GM12892 (cell line): ENCODE measurements around the gene C4BPA.

Experiments
- POLR2A ChIP-seq: IDR thresholded peaks from 2 replicates; pipeline ENCODE4 v1.6.1; 2011; ENCODE audit warnings: low read depth, low read length, control low read depth
- POLR2AphosphoS5 ChIP-seq: IDR thresholded peaks from 2 replicates; pipeline ENCODE4 v1.6.1; 2011; ENCODE audit warnings: low read depth, low read length, control low read depth
- TAF1 ChIP-seq: IDR thresholded peaks from 2 replicates; pipeline ENCODE4 v1.6.1; 2011; ENCODE audit warnings: low read depth, mild to moderate bottlenecking, control low read depth, low read length, borderline replicate concordance

GRCh38 chr1:207054491-207054890, 49.5 kb upstream of the C4BPA start:
- TF ChIP-seq POLR2A = no peak
- no peak for TF ChIP-seq TAF1
- no peak for TF ChIP-seq POLR2AphosphoS5
